Measurements from ENCODE around the gene ANKRD2.

ANKRD2 gene

GRCh38 chr10:97576487-97576886 is 3.9 kb downstream of the ANKRD2 start (continued):
- TF ChIP-seq REST (tag by site-specific recombination; IDR thresholded peaks at IDR 0.05) (peak; percentile 77), ZNF362 (tag by site-specific recombination; IDR thresholded peaks at IDR 0.05) (0 out of 2 replicates have a peak, but pooled peaks have one; percentile 27), ZNF24 (tag by site-specific recombination; IDR thresholded peaks at IDR 0.05) (peak; percentile 36; the same call in 1 of the 2 replicates), ZNF501 (tag by site-specific recombination; IDR thresholded peaks at IDR 0.05) (peak; percentile 82; the same call in 1 of the 2 replicates), ZNF341 (tag by site-specific recombination; IDR thresholded peaks at IDR 0.05; ENCODE audit: low read depth) (0 out of 2 replicates have a peak, but pooled peaks have one; percentile 32), ZXDB (tag by site-specific recombination; IDR thresholded peaks at IDR 0.05) (peak; percentile 81; the same call in 1 of the 2 replicates), ZNF266 (tag by site-specific recombination; IDR thresholded peaks at IDR 0.05; ENCODE audit: low read depth) (peak; percentile 86)

- ChIA-PET POLR2A (no interaction called here), CTCF (interaction anchor here (0.6 kb wide), 1 partner anchor 140 kb away, joined by 3 read pairs; no protein-coding TSS in a partner anchor)
- Histone ChIP-seq H3K4me3 (ENCODE audit: low read depth, low read length) (no peak overlapping the region), H3K36me3 (ENCODE audit: control insufficient read depth in 2 of 2, insufficient read depth in 1 of 2, low read length in 2 of 2) (no peaks in the 10 kb centered on the region), H3K27ac (ENCODE audit: extremely low read depth, low read depth, low read length) (no peak overlapping the region), H3K4me1 (ENCODE audit: control insufficient read depth, insufficient read depth, low read length) (peaks cover 6% of the 10 kb centered on the region; the same call in 1 of the 2 replicates), H3K9me3 (ENCODE audit: control insufficient read depth, insufficient read depth, low read depth, low read length) (no peaks in the 10 kb centered on the region)
- TF ChIP-seq ZNF202 (tag by site-specific recombination; IDR thresholded peaks at IDR 0.05; ENCODE audit: borderline replicate concordance) (no peak), ZNF449 (tag by site-specific recombination; IDR thresholded peaks at IDR 0.05) (no peak), PRDM1 (tag by site-specific recombination; IDR thresholded peaks at IDR 0.05) (no peak), ZNF280C (tag by site-specific recombination; IDR thresholded peaks at IDR 0.05) (no peak), PRDM6 (tag by site-specific recombination; IDR thresholded peaks at IDR 0.05) (no peak), ZNF221 (tag by site-specific recombination; IDR thresholded peaks at IDR 0.05; ENCODE audit: borderline replicate concordance) (no peak), ZSCAN18 (tag by site-specific recombination; IDR thresholded peaks at IDR 0.05) (no peak), ZFP37 (tag by site-specific recombination; IDR thresholded peaks at IDR 0.05) (no peak)
These were observed 5.1 kb downstream of the ANKRD2 start for GRCh38 chr10:97577701-97578100.
